Left lobe of liver (tissue), 2 donors: ENCODE data around the gene APOBEC3G. TPM values are rescaled to one million over a fixed set of nuclear protein-coding genes. Genes with fewer than 3 reads are reported as not detected.

Experiments used
- ATAC-seq: fragments of 200-7000 bp; cut with Tn5 transposase; one replicate; pipeline ENCODE4 v1.9.1; 2020; ENCODE audit warnings: mild to moderate bottlenecking, moderate library complexity
- DNase-seq: peaks from one replicate; pipeline ENCODE4 v3.0.0-alpha.2; 2020; ENCODE audit warnings: low spot score
- total RNA-seq: library from RNA; stranded (reverse); gene quantifications from one replicate; pipeline ENCODE4 v1.2.1, GENCODE V29; 2021
- donor health status: DM: no; HTN: no; CAD: no; lungs with moderate emphysema.
- donor health status: DM: no; HTN: yes; CAD: no.

Gene APOBEC3G
- total RNA-seq, 1 donor from 2014 or later = 1.3 TPM

- no peak for DNase-seq
- ATAC-seq = no peak
These were observed 43.9 kb downstream of the APOBEC3G start for GRCh38 chr22:39120983-39121382.

- ATAC-seq = no peak
- DNase-seq = no peak
These were observed 45.8 kb downstream of the APOBEC3G start for GRCh38 chr22:39122772-39123470.

- no peak for DNase-seq
- ATAC-seq = peak; percentile 50
These were observed 46.9 kb downstream of the APOBEC3G start for GRCh38 chr22:39123751-39124581.

- DNase-seq = no peak
- no peak for ATAC-seq
These were observed 48.5 kb downstream of the APOBEC3G start for GRCh38 chr22:39125622-39126021.

GRCh38 chr22:39128508-39128907 lies 51.4 kb downstream of the APOBEC3G start:
- ATAC-seq (no peak), DNase-seq (no peak)

- ATAC-seq (no peak), DNase-seq (no peak)
These were observed 52.0 kb downstream of the APOBEC3G start for GRCh38 chr22:39129081-39129480.

GRCh38 chr22:39129746-39130145 lies 52.7 kb downstream of the APOBEC3G start:
- ATAC-seq (no peak), DNase-seq (no peak)

GRCh38 chr22:39130152-39130704 lies 53.2 kb downstream of the APOBEC3G start:
- DNase-seq = no peak
- no peak for ATAC-seq

GRCh38 chr22:39130892-39131855 lies 54.1 kb downstream of the APOBEC3G start:
- DNase-seq (no peak), ATAC-seq (peak; percentile 24)

- DNase-seq (no peak), ATAC-seq (no peak)
These were observed 55.2 kb downstream of the APOBEC3G start for GRCh38 chr22:39132281-39132680.

- DNase-seq (no peak), ATAC-seq (no peak)
These were observed 55.9 kb downstream of the APOBEC3G start for GRCh38 chr22:39132871-39133524.

- ATAC-seq = no peak
- DNase-seq = no peak
These were observed 56.8 kb downstream of the APOBEC3G start for GRCh38 chr22:39133871-39134270.

- no peak for ATAC-seq
- no peak for DNase-seq
These were observed 57.5 kb downstream of the APOBEC3G start for GRCh38 chr22:39134366-39135091.

GRCh38 chr22:39135092-39135896 lies 58.2 kb downstream of the APOBEC3G start:
- peak; percentile 52 for ATAC-seq
- DNase-seq = no peak

GRCh38 chr22:39136317-39136716 lies 59.2 kb downstream of the APOBEC3G start:
- DNase-seq = no peak
- no peak for ATAC-seq
